Neuronal stem cell (in vitro differentiated cells): ENCODE measurements around the gene SPRR5. TPM values are rescaled to one million over a fixed set of nuclear protein-coding genes. Genes with fewer than 3 reads are reported as not detected.

ENCODE experiments used
- DNase-seq: peaks from one replicate; pipeline ENCODE4 v3.0.0-alpha.2; 2013; ENCODE audit warnings: low spot score
- H2AFZ ChIP-seq: one replicate; pipeline ENCODE4 v1.6.1; 2013; ENCODE audit warnings: mild to moderate bottlenecking, low read length, inconsistent platforms
- H2AK5ac ChIP-seq: 2 replicates; pipeline ENCODE4 v1.6.1; 2013; ENCODE audit warnings: low read depth, mild to moderate bottlenecking, inconsistent platforms, low read length, moderate library complexity, mixed read lengths
- H2BK120ac ChIP-seq: 2 replicates; pipeline ENCODE4 v1.6.1; 2013; ENCODE audit warnings: low read depth, mild to moderate bottlenecking, inconsistent platforms, low read length, moderate library complexity, mixed read lengths
- H2BK12ac ChIP-seq: one replicate; pipeline ENCODE4 v1.6.1; 2013; ENCODE audit warnings: low read length, inconsistent platforms
- H2BK15ac ChIP-seq: 2 replicates; pipeline ENCODE4 v1.6.1; 2013; ENCODE audit warnings: mild to moderate bottlenecking, low read length, inconsistent platforms, mixed read lengths
- H2BK5ac ChIP-seq: one replicate; pipeline ENCODE4 v1.6.1; 2013; ENCODE audit warnings: inconsistent platforms, mild to moderate bottlenecking, low read length, moderate library complexity
- H3K14ac ChIP-seq: one replicate; pipeline ENCODE4 v1.6.1; 2013; ENCODE audit warnings: low read length, inconsistent platforms
- H3K18ac ChIP-seq: 2 replicates; pipeline ENCODE4 v1.6.1; 2013; ENCODE audit warnings: low read length, inconsistent platforms
- H3K23ac ChIP-seq: 2 replicates; pipeline ENCODE4 v1.6.1; 2013; ENCODE audit warnings: low read depth, mild to moderate bottlenecking, mixed read lengths, low read length, inconsistent platforms; ENCODE audit not compliant: poor library complexity
- H3K27ac ChIP-seq: replicated peaks from 3 replicates; pipeline ENCODE4 v1.5.1; 2013; ENCODE audit warnings: low read length, inconsistent platforms
- H3K27me3 ChIP-seq, 3 experiments: 2 replicates each; pipeline ENCODE4 v1.6.1; 2013; ENCODE audit warnings: low read length in 3 of 3, mild to moderate bottlenecking in 2 of 3, inconsistent platforms in 1 of 3, low read depth in 1 of 3, mixed read lengths in 1 of 3, moderate library complexity in 1 of 3; ENCODE audit not compliant: control insufficient read depth in 3 of 3, insufficient read depth in 3 of 3
- H3K36me3 ChIP-seq, 2 donors: replicated peaks in 1 of 2; 2 replicates each; pipeline ENCODE4 v1.6.1; 2013; ENCODE audit warnings: low read length in 2 of 2; ENCODE audit not compliant: control insufficient read depth in 2 of 2, insufficient read depth in 2 of 2
- H3K4ac ChIP-seq: 2 replicates; pipeline ENCODE4 v1.6.1; 2013; ENCODE audit warnings: inconsistent platforms, mild to moderate bottlenecking, low read length, moderate library complexity
- H3K4me1 ChIP-seq, 2 donors: 1 replicate in 1 of 2; 2 replicates in 1 of 2; pipeline ENCODE4 v1.6.1; 2013; ENCODE audit warnings: low read length in 2 of 2, low read depth in 1 of 2; ENCODE audit not compliant: control insufficient read depth in 2 of 2, insufficient read depth in 1 of 2
- H3K4me2 ChIP-seq: one replicate; pipeline ENCODE4 v1.6.1; 2013; ENCODE audit warnings: mild to moderate bottlenecking, low read length, inconsistent platforms; ENCODE audit not compliant: insufficient read depth, poor library complexity, severe bottlenecking
- H3K4me3 ChIP-seq, 2 donors: 2 replicates each; pipeline ENCODE4 v1.5.1; 2013; ENCODE audit warnings: low read length in 2 of 2, mild to moderate bottlenecking in 2 of 2, inconsistent platforms in 1 of 2, moderate library complexity in 1 of 2
- H3K79me1 ChIP-seq: one replicate; pipeline ENCODE4 v1.6.1; 2013; ENCODE audit warnings: low read depth, mild to moderate bottlenecking, inconsistent platforms, low read length, moderate library complexity
- H3K9ac ChIP-seq: one replicate; pipeline ENCODE4 v1.6.1; 2013; ENCODE audit warnings: mild to moderate bottlenecking, low read depth, low read length, inconsistent platforms; ENCODE audit not compliant: poor library complexity
- H3K9me3 ChIP-seq, 2 donors: replicated peaks in 1 of 2; 2 replicates each; pipeline versions ENCODE3 to v1.6.1; 2013; ENCODE audit warnings: low read length in 2 of 2, mild to moderate bottlenecking in 2 of 2, inconsistent platforms in 1 of 2, low read depth in 1 of 2, mixed read lengths in 1 of 2, moderate library complexity in 1 of 2; ENCODE audit not compliant: control insufficient read depth in 2 of 2, insufficient read depth in 1 of 2
- H4K8ac ChIP-seq: one replicate; pipeline ENCODE4 v1.6.1; 2013; ENCODE audit warnings: low read depth, mild to moderate bottlenecking, inconsistent platforms, low read length, moderate library complexity
- H4K91ac ChIP-seq: one replicate; pipeline ENCODE4 v1.6.1; 2013; ENCODE audit warnings: low read length, low read depth, mild to moderate bottlenecking, inconsistent platforms; ENCODE audit not compliant: poor library complexity
- WGBS, 2 donors: extraction: QIAGEN DNeasy Blood & Tissue Kit; methylation state at CpG; one replicate each; pipeline ENCODE4 v1.1.7; 2013; ENCODE audit warnings: missing lambda C conversion rate in 2 of 2, mixed read lengths in 1 of 2; ENCODE audit not compliant: insufficient read length in 2 of 2, insufficient replicate concordance in 1 of 2; ENCODE audit errors: extremely low coverage in 2 of 2; 5-methylcytosine and 5-hydroxymethylcytosine counted together
- small RNA-seq: library from polyadenylated mRNA; stranded (forward); fragments of <200 nt; extraction: miRNeasy Mini kit (QIAGEN cat#:217004); gene quantifications from one replicate; pipeline ENCODE3, GENCODE V24; 2013; ENCODE audit not compliant: insufficient read depth

SPRR5 gene

DNA sequence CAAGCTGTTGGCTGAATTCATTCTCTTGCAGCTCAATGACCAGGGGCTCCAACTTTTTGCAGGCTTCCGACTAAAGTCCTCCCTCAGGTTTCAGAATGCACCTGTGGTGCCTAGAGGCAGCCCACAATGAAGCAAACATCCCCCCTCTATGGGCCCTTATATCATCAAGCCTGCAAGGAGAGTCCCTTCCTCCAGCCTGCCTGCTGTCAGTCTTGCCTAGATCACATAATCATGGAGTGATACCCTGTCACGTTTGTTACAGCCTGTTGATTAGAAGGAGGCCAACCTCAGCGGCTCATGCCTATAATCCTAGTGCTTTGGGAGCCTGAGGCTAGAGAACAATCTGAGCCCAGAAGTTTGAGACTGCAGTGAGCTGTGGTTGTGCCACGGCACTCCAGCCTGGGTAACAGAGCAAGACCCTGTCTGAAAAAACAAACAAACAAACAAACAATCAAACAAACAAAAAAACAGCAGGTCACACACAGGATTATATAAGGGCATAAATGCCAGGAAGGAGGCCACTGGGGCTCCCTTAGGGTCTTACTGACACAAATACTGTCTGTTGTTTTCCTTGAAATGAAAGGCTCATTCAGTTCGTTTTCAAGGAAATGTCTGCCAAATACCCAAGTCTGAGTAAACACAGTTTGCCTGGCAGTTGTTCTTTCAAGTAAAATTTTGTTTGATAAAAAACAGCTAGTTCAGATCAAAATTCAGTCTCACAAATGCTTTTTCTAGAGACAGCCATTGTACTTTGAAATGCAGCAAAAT is 49.8 kb downstream of the SPRR5 start:
- Histone ChIP-seq H2BK5ac (no peak overlapping the region), H3K18ac (no peak overlapping the region)

DNA sequence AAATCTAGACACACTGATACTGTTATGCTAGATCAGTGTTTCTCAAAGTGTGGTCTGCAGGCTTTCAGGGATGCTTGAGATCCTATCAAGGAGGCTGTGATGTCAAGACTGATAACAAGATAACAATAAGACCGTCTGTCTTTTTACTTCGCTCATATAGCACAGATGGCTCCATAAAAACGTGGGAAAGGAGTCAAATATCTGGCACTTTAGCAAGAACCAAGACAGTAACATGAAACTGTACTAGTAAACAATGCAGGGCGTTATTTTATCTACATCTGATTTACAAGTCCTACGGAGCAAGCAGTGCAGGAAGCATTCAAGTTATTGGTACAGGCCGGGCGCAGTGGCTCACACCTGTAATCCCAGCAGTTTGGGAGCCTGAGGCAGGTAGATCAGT is 50.9 kb downstream of the SPRR5 start:
- no peak overlapping the region for H2AFZ ChIP-seq
- H3K18ac ChIP-seq, result no peak overlapping the region
- H2BK12ac ChIP-seq, result no peak overlapping the region
- DNase-seq, result no peak
- no peak overlapping the region for H4K8ac ChIP-seq
- H3K27me3 ChIP-seq, result no peaks in the 10 kb centered on the region
- no peak overlapping the region for H3K9ac ChIP-seq
- H3K14ac ChIP-seq, result no peak overlapping the region
- no peaks in the 10 kb centered on the region for H3K9me3 ChIP-seq
- H4K91ac ChIP-seq, result no peak overlapping the region
- H3K4ac ChIP-seq, result no peak overlapping the region
- H2BK15ac ChIP-seq, result no peak overlapping the region
- no peak overlapping the region for H3K23ac ChIP-seq
- no peak overlapping the region for H3K27ac ChIP-seq
- peaks cover 0 to 6% of the 10 kb centered on the region in 2 donors for H3K4me1 ChIP-seq
- no peak overlapping the region for H2BK120ac ChIP-seq
- H3K4me2 ChIP-seq, result no peak overlapping the region
- no peaks in the 10 kb centered on the region for H3K36me3 ChIP-seq
- H3K79me1 ChIP-seq, result no peaks in the 10 kb centered on the region
- H2AK5ac ChIP-seq, result no peak overlapping the region
- H2BK5ac ChIP-seq, result no peak overlapping the region
- no peak overlapping the region for H3K4me3 ChIP-seq
- no CpG with 5 or more reads among the region's 7 CpGs for WGBS, 2 donors

More for the DNA sequence above, 49.8 kb downstream of the SPRR5 start:
- no CpG with 5 or more reads among the region's 5 CpGs for WGBS, 2 donors
- no peaks in the 10 kb centered on the region for H3K79me1 ChIP-seq
- H3K4me3 ChIP-seq, result no peak overlapping the region
- H3K14ac ChIP-seq, result no peak overlapping the region
- H3K36me3 ChIP-seq, result no peaks in the 10 kb centered on the region
- H4K91ac ChIP-seq, result no peak overlapping the region
- H3K9me3 ChIP-seq, result no peaks in the 10 kb centered on the region
- no peak overlapping the region for H4K8ac ChIP-seq
- H2BK120ac ChIP-seq, result no peak overlapping the region
- H3K9ac ChIP-seq, result no peak overlapping the region
- no peak overlapping the region for H2AK5ac ChIP-seq
- DNase-seq, result no peak
- no peak overlapping the region for H3K4ac ChIP-seq
- no peak overlapping the region for H2BK12ac ChIP-seq
- no peak overlapping the region for H3K27ac ChIP-seq
- peaks cover 0 to 6% of the 10 kb centered on the region in 2 donors for H3K4me1 ChIP-seq
- H3K4me2 ChIP-seq, result no peak overlapping the region
- no peak overlapping the region for H3K23ac ChIP-seq
- no peaks in the 10 kb centered on the region for H3K27me3 ChIP-seq
- H2AFZ ChIP-seq, result no peak overlapping the region
- no peak overlapping the region for H2BK15ac ChIP-seq

DNA sequence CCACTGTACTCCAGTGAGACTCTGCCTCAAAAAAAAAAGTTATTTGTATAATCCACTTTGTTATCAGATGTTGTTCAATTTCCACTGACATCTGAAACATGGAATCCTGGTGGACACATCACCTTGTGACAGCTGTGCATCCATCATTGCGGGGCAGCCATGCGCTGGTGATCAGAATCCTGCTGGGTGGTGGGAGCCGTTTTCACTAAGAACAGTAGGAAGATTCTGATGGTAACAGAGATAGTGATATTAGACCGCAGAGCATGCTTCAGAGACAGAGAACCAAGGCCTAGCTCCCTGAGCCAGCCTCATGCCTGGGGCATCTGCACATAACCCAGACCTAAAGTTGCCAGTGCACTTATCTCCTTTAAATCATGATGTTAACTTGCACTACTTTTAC is 51.5 kb downstream of the SPRR5 start:
- WGBS, 2 donors, result no CpG with 5 or more reads among the region's 4 CpGs
- Histone ChIP-seq H2BK15ac (no peak overlapping the region), H3K9ac (no peak overlapping the region), H3K27me3 (no peaks in the 10 kb centered on the region), H3K4ac (no peak overlapping the region), H3K4me1 (peaks cover 0 to 6% of the 10 kb centered on the region in 2 donors), H3K18ac (no peak overlapping the region), H3K14ac (no peak overlapping the region), H2AFZ (no peak overlapping the region), H4K8ac (no peak overlapping the region), H3K4me3 (no peak overlapping the region), H2BK120ac (no peak overlapping the region), H3K23ac (no peak overlapping the region), H3K4me2 (no peak overlapping the region), H2BK5ac (no peak overlapping the region), H3K79me1 (no peaks in the 10 kb centered on the region), H3K9me3 (no peaks in the 10 kb centered on the region), H3K36me3 (no peaks in the 10 kb centered on the region), H2AK5ac (no peak overlapping the region), H2BK12ac (no peak overlapping the region), H3K27ac (no peak overlapping the region), H4K91ac (no peak overlapping the region)
- no peak for DNase-seq

Small RNAs within 50 kb of the gene (small RNA-seq; reads per million reads assigned to genes)
- gene SPRR1A, result not detected
